K562 (cell line): ENCODE results near the gene SLC30A1. TPM values are rescaled to one million over a fixed set of nuclear protein-coding genes. Genes with fewer than 3 reads are reported as not detected.

ENCODE experiments used
- CBX2 ChIP-seq: fragments of 200-600 bp; sonication (generic); IDR thresholded peaks from one replicate; pipeline ENCODE4 v1.6.1; 2012; ENCODE audit warnings: mild to moderate bottlenecking, low read length, inconsistent platforms; ENCODE audit not compliant: insufficient read depth, poor library complexity, severe bottlenecking
- CHAMP1 ChIP-seq: fragments of 450-650 bp; IDR thresholded peaks from 2 replicates; pipeline ENCODE4 v1.6.1; 2016; ENCODE audit warnings: mild to moderate bottlenecking
- ESRRB ChIP-seq: fragments of 250-450 bp; sonication (Bioruptor Pico); IDR thresholded peaks from 2 replicates; pipeline ENCODE4 v1.5.0; 2020; ENCODE audit warnings: mild to moderate bottlenecking, moderate library complexity, borderline replicate concordance
- FOXO4 ChIP-seq: fragments of 450-650 bp; formaldehyde crosslinking; IDR thresholded peaks from 2 replicates; pipeline ENCODE4 v1.4.0; 2020; ENCODE audit warnings: mild to moderate bottlenecking, moderate library complexity
- PURB ChIP-seq: sonication (generic); formaldehyde crosslinking; IDR thresholded peaks from 2 replicates; pipeline ENCODE4 v1.9.0; 2021; ENCODE audit warnings: low read depth, mild to moderate bottlenecking, missing genetic modification reagents
- RHOXF2B ChIP-seq: fragments of 250-450 bp; sonication (Bioruptor Pico); conservative IDR thresholded peaks from 2 replicates; pipeline ENCODE4 v1.5.1; 2021
- ZBTB43 ChIP-seq: sonication (generic); formaldehyde crosslinking; IDR thresholded peaks from 2 replicates; pipeline ENCODE4 v1.8.0; 2023; ENCODE audit warnings: mild to moderate bottlenecking, missing genetic modification reagents
- ZZZ3 ChIP-seq: fragments of 450-650 bp; IDR thresholded peaks from 2 replicates; pipeline ENCODE4 v1.6.1; 2016; ENCODE audit warnings: antibody characterized with exemption, mild to moderate bottlenecking, moderate library complexity
- polyA plus RNA-seq, 8 experiments: library from polyadenylated mRNA; depleted of rRNA in 4 of 8; stranded (reverse) in 5 of 8; unstranded in 3 of 8; fragments of >200 nt; fragmentation: Nextera tagmentation in 2 of 8; fragmentation: Illumina TruSeq in 1 of 8; extraction: Ambion mirVana in 2 of 8; extraction: Trizol in 1 of 8; gene quantifications; 2 replicates each; pipeline versions ENCODE4 v1.2.1 to v1.2.3, GENCODE V29; 2011 to 2014; ENCODE audit warnings: inconsistent platforms in 1 of 8, missing spikeins in 1 of 8
- total RNA-seq, 7 experiments: library from RNA; depleted of rRNA in 6 of 7; stranded (reverse); fragments of >200 nt in 6 of 7; fragmentation: Illumina TruSeq in 2 of 7; extraction: Trizol in 2 of 7; gene quantifications; 2 replicates each; pipeline versions ENCODE4 v1.2.1 to v1.2.3, GENCODE V29; 2011 to 2021; ENCODE audit warnings: low replicate concordance in 1 of 7
- TF ChIP-seq, protein P1 (sequence below): fragments of 250-450 bp; sonication (Bioruptor Pico); IDR thresholded peaks from 2 replicates; pipeline ENCODE4 v1.8.0; 2022; ENCODE audit warnings: moderate library complexity, mild to moderate bottlenecking, inconsistent platforms
- TF ChIP-seq, protein P2 (sequence below), 2 experiments: IDR thresholded peaks; 2 replicates each; pipeline ENCODE4 v1.6.1; 2011; ENCODE audit warnings: borderline replicate concordance in 1 of 2, control low read depth in 1 of 2, low read depth in 1 of 2, low read length in 1 of 2, mild to moderate bottlenecking in 1 of 2, mixed read lengths in 1 of 2, moderate library complexity in 1 of 2; ENCODE audit not compliant: insufficient read depth in 1 of 2, insufficient read length in 1 of 2, poor library complexity in 1 of 2, severe bottlenecking in 1 of 2; ENCODE audit errors: extremely low read depth in 1 of 2
- TF ChIP-seq, protein P3 (sequence below): fragments of 450-650 bp; IDR thresholded peaks from 2 replicates; pipeline ENCODE4 v1.7.0; 2016; ENCODE audit warnings: borderline replicate concordance
- TF ChIP-seq, protein P4 (sequence below), 3 experiments: fragments of 200-800 bp in 1 of 3; fragments of 250-450 bp in 1 of 3; fragments of 450-650 bp in 1 of 3; sonication (Bioruptor Pico) in 1 of 3; sonication (Bioruptor generic) in 1 of 3; formaldehyde crosslinking in 1 of 3; IDR thresholded peaks; 2 replicates each; pipeline versions ENCODE4 v1.6.1 to v1.8.0; 2016 to 2022; ENCODE audit warnings: mild to moderate bottlenecking in 2 of 3, missing genetic modification characterization in 2 of 3, missing compliant biosample characterization in 1 of 3, moderate library complexity in 1 of 3

The SLC30A1 gene
- total and polyA plus RNA-seq, 9 of the 15 experiments (the other 6 are each of a cell fraction or from before 2014, with no cell fraction given) = 4.1 to 14.4 (median 6.6) TPM

DNA sequence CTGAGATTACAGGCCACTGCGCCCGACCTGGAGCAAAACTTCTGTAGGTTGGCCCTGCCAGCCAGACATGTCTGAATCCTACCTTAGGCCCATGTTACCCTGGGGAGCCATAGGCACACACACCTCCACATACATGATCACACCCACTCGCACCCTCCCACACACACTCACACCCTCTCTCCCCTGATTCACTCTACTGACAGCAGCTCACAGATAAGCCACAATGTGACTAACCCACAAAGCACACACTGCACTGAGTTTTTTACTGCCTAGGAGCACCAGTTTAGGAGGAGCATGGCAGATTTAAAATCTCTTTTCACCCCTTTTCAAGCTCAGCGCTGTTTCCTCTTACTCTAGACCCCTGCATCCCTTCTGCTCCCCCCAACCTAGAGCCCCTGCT is 41.7 kb downstream of the SLC30A1 start (continued):
- TF ChIP-seq FOXO4 (CRISPR knock-in tag) (no peak), PURB (CRISPR knock-in tag) (no peak), CHAMP1 (no peak), ZBTB43 (CRISPR knock-in tag) (no peak), CBX2 (no peak), ESRRB (CRISPR knock-in tag) (no peak), ZZZ3 (no peak), RHOXF2B (CRISPR knock-in tag) (no peak)
- TF ChIP-seq, protein P1, sequence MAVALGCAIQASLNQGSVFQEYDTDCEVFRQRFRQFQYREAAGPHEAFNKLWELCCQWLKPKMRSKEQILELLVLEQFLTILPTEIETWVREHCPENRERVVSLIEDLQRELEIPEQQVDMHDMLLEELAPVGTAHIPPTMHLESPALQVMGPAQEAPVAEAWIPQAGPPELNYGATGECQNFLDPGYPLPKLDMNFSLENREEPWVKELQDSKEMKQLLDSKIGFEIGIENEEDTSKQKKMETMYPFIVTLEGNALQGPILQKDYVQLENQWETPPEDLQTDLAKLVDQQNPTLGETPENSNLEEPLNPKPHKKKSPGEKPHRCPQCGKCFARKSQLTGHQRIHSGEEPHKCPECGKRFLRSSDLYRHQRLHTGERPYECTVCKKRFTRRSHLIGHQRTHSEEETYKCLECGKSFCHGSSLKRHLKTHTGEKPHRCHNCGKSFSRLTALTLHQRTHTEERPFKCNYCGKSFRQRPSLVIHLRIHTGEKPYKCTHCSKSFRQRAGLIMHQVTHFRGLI = no peak
- TF ChIP-seq, protein P2, sequence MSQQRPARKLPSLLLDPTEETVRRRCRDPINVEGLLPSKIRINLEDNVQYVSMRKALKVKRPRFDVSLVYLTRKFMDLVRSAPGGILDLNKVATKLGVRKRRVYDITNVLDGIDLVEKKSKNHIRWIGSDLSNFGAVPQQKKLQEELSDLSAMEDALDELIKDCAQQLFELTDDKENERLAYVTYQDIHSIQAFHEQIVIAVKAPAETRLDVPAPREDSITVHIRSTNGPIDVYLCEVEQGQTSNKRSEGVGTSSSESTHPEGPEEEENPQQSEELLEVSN (IDR thresholded peaks at IDR 0.05; ENCODE audit: borderline replicate concordance in 1 of 2, extremely low read depth in 1 of 2, insufficient read depth in 1 of 2, insufficient read length in 1 of 2, low read depth in 1 of 2, low read length in 1 of 2, poor library complexity in 1 of 2, severe bottlenecking in 1 of 2) = no peak
- TF ChIP-seq, protein P3, sequence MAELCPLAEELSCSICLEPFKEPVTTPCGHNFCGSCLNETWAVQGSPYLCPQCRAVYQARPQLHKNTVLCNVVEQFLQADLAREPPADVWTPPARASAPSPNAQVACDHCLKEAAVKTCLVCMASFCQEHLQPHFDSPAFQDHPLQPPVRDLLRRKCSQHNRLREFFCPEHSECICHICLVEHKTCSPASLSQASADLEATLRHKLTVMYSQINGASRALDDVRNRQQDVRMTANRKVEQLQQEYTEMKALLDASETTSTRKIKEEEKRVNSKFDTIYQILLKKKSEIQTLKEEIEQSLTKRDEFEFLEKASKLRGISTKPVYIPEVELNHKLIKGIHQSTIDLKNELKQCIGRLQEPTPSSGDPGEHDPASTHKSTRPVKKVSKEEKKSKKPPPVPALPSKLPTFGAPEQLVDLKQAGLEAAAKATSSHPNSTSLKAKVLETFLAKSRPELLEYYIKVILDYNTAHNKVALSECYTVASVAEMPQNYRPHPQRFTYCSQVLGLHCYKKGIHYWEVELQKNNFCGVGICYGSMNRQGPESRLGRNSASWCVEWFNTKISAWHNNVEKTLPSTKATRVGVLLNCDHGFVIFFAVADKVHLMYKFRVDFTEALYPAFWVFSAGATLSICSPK = no peak
- TF ChIP-seq, protein P4, sequence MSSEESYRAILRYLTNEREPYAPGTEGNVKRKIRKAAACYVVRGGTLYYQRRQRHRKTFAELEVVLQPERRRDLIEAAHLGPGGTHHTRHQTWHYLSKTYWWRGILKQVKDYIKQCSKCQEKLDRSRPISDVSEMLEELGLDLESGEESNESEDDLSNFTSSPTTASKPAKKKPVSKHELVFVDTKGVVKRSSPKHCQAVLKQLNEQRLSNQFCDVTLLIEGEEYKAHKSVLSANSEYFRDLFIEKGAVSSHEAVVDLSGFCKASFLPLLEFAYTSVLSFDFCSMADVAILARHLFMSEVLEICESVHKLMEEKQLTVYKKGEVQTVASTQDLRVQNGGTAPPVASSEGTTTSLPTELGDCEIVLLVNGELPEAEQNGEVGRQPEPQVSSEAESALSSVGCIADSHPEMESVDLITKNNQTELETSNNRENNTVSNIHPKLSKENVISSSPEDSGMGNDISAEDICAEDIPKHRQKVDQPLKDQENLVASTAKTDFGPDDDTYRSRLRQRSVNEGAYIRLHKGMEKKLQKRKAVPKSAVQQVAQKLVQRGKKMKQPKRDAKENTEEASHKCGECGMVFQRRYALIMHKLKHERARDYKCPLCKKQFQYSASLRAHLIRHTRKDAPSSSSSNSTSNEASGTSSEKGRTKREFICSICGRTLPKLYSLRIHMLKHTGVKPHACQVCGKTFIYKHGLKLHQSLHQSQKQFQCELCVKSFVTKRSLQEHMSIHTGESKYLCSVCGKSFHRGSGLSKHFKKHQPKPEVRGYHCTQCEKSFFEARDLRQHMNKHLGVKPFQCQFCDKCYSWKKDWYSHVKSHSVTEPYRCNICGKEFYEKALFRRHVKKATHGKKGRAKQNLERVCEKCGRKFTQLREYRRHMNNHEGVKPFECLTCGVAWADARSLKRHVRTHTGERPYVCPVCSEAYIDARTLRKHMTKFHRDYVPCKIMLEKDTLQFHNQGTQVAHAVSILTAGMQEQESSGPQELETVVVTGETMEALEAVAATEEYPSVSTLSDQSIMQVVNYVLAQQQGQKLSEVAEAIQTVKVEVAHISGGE (CRISPR knock-in tag; IDR thresholded peaks at IDR 0.05) = no peak
